ENCODE data around the gene RB1.

DNA sequence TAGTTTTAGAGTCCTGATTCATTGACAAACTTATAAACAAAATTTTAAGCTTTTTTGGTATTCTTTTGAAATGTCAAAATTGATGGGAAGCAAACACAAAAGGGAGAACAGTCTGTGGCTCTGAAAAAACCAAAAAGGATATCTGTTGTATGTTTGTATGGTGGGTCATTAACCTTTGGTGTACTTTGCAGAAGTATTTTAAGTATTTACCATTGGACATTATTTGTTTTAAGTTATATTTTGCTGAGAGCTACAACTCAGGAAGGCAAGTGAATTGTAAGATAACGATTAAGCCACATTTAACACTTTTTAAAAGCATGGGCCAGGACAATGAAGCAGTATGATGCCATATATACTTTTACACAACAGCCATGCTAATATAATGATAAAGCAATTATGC, 94.2 kb downstream of the RB1 start:
- TF ChIP-seq, protein P1, sequence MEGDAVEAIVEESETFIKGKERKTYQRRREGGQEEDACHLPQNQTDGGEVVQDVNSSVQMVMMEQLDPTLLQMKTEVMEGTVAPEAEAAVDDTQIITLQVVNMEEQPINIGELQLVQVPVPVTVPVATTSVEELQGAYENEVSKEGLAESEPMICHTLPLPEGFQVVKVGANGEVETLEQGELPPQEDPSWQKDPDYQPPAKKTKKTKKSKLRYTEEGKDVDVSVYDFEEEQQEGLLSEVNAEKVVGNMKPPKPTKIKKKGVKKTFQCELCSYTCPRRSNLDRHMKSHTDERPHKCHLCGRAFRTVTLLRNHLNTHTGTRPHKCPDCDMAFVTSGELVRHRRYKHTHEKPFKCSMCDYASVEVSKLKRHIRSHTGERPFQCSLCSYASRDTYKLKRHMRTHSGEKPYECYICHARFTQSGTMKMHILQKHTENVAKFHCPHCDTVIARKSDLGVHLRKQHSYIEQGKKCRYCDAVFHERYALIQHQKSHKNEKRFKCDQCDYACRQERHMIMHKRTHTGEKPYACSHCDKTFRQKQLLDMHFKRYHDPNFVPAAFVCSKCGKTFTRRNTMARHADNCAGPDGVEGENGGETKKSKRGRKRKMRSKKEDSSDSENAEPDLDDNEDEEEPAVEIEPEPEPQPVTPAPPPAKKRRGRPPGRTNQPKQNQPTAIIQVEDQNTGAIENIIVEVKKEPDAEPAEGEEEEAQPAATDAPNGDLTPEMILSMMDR (IDR thresholded peaks at IDR 0.05; ENCODE audit: low read length) = no peak
- TF ChIP-seq EZH2 (IDR thresholded peaks at IDR 0.05; ENCODE audit: borderline replicate concordance, low read length) = no peak
